ENCODE data around the gene SLC9A1. TPM values are rescaled to one million over a fixed set of nuclear protein-coding genes. Genes with fewer than 3 reads are reported as not detected.

The SLC9A1 gene
- total RNA-seq, 1 donor from 2014 or later: 27.1 TPM

GRCh38 chr1:27071049-27071416 lies 83.9 kb downstream of the SLC9A1 start:
- TF ChIP-seq, protein P1, sequence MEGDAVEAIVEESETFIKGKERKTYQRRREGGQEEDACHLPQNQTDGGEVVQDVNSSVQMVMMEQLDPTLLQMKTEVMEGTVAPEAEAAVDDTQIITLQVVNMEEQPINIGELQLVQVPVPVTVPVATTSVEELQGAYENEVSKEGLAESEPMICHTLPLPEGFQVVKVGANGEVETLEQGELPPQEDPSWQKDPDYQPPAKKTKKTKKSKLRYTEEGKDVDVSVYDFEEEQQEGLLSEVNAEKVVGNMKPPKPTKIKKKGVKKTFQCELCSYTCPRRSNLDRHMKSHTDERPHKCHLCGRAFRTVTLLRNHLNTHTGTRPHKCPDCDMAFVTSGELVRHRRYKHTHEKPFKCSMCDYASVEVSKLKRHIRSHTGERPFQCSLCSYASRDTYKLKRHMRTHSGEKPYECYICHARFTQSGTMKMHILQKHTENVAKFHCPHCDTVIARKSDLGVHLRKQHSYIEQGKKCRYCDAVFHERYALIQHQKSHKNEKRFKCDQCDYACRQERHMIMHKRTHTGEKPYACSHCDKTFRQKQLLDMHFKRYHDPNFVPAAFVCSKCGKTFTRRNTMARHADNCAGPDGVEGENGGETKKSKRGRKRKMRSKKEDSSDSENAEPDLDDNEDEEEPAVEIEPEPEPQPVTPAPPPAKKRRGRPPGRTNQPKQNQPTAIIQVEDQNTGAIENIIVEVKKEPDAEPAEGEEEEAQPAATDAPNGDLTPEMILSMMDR (conservative IDR thresholded peaks at IDR 0.05): no peak
- Mint-ChIP-seq H3K4me3 (no peak overlapping the region), H3K4me1 (peaks cover 15% of the 10 kb centered on the region), H3K27me3 (ENCODE audit: low read depth) (no peaks in the 10 kb centered on the region), H3K9me3 (no peaks in the 10 kb centered on the region), H3K36me3 (ENCODE audit: low read depth) (no peaks in the 10 kb centered on the region), H3K27ac (ENCODE audit: unreplicated experiment) (peak overlapping the region; percentile 53)
- peak; percentile 30 for DNase-seq (ENCODE audit: low read depth, low spot score)

- H3K4me1 Mint-ChIP-seq: peaks cover 15% of the 10 kb centered on the region
- no peaks in the 10 kb centered on the region for H3K9me3 Mint-ChIP-seq
- H3K4me3 Mint-ChIP-seq: no peak overlapping the region
- TF ChIP-seq, protein P1 (conservative IDR thresholded peaks at IDR 0.05): no peak
- DNase-seq (ENCODE audit: low read depth, low spot score): no peak
- no peaks in the 10 kb centered on the region for H3K36me3 Mint-ChIP-seq (ENCODE audit: low read depth)
- H3K27ac Mint-ChIP-seq (ENCODE audit: unreplicated experiment): no peak overlapping the region
- no peaks in the 10 kb centered on the region for H3K27me3 Mint-ChIP-seq (ENCODE audit: low read depth)
Measured at GRCh38 chr1:27070390-27071048, 84.4 kb downstream of the SLC9A1 start.

GRCh38 chr1:27068922-27069321 lies 86.0 kb downstream of the SLC9A1 start:
- no peak for DNase-seq (ENCODE audit: low read depth, low spot score)
- TF ChIP-seq, protein P1 (conservative IDR thresholded peaks at IDR 0.05): no peak
- H3K9me3 Mint-ChIP-seq: no peaks in the 10 kb centered on the region
- H3K4me3 Mint-ChIP-seq: no peak overlapping the region
- no peaks in the 10 kb centered on the region for H3K36me3 Mint-ChIP-seq (ENCODE audit: low read depth)
- peaks cover 15% of the 10 kb centered on the region for H3K4me1 Mint-ChIP-seq
- H3K27me3 Mint-ChIP-seq (ENCODE audit: low read depth): no peaks in the 10 kb centered on the region
- no peak overlapping the region for H3K27ac Mint-ChIP-seq (ENCODE audit: unreplicated experiment)

- no peak for DNase-seq (ENCODE audit: low read depth, low spot score)
- Mint-ChIP-seq H3K27ac (ENCODE audit: unreplicated experiment) (no peak overlapping the region), H3K36me3 (ENCODE audit: low read depth) (no peaks in the 10 kb centered on the region), H3K27me3 (ENCODE audit: low read depth) (no peaks in the 10 kb centered on the region), H3K4me1 (peaks cover 8% of the 10 kb centered on the region), H3K4me3 (no peak overlapping the region), H3K9me3 (no peaks in the 10 kb centered on the region)
- TF ChIP-seq, protein P1 (conservative IDR thresholded peaks at IDR 0.05): no peak
Measured at GRCh38 chr1:27065999-27066630, 88.8 kb downstream of the SLC9A1 start.

- Mint-ChIP-seq H3K4me1 (peaks cover 26% of the 10 kb centered on the region), H3K9me3 (no peaks in the 10 kb centered on the region), H3K27ac (ENCODE audit: unreplicated experiment) (no peak overlapping the region), H3K36me3 (ENCODE audit: low read depth) (no peaks in the 10 kb centered on the region), H3K4me3 (no peak overlapping the region), H3K27me3 (ENCODE audit: low read depth) (no peaks in the 10 kb centered on the region)
- no peak for DNase-seq (ENCODE audit: low read depth, low spot score)
- TF ChIP-seq, protein P1 (conservative IDR thresholded peaks at IDR 0.05): no peak
Measured at GRCh38 chr1:27060891-27061290, 94.0 kb downstream of the SLC9A1 start.

All from neural crest cell (in vitro differentiated cells).